Tibial nerve (tissue), 4 donors: ENCODE results near the gene RRH.

Experiments
- EP300 ChIP-seq, 2 donors: sonication (generic); formaldehyde crosslinking; IDR thresholded peaks; one replicate each; pipeline ENCODE4 v1.6.1; 2017; ENCODE audit warnings: antibody characterized with exemption in 2 of 2, mild to moderate bottlenecking in 1 of 2
- TF ChIP-seq, protein P1 (sequence below), 5 experiments: fragments of 200-600 bp in 3 of 5; fragments of 450-650 bp in 2 of 5; sonication (generic) in 3 of 5; IDR thresholded peaks; one replicate each; pipeline ENCODE4 v1.5.1; 2016 to 2019; ENCODE audit warnings: antibody characterized with exemption in 5 of 5, mild to moderate bottlenecking in 3 of 5, moderate library complexity in 2 of 5

GRCh38 chr4:109872065-109872464 is 44.3 kb downstream of the RRH start:
- TF ChIP-seq, protein P1, sequence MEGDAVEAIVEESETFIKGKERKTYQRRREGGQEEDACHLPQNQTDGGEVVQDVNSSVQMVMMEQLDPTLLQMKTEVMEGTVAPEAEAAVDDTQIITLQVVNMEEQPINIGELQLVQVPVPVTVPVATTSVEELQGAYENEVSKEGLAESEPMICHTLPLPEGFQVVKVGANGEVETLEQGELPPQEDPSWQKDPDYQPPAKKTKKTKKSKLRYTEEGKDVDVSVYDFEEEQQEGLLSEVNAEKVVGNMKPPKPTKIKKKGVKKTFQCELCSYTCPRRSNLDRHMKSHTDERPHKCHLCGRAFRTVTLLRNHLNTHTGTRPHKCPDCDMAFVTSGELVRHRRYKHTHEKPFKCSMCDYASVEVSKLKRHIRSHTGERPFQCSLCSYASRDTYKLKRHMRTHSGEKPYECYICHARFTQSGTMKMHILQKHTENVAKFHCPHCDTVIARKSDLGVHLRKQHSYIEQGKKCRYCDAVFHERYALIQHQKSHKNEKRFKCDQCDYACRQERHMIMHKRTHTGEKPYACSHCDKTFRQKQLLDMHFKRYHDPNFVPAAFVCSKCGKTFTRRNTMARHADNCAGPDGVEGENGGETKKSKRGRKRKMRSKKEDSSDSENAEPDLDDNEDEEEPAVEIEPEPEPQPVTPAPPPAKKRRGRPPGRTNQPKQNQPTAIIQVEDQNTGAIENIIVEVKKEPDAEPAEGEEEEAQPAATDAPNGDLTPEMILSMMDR (IDR thresholded peaks at IDR 0.05): no peak
- no peak for TF ChIP-seq EP300 (IDR thresholded peaks at IDR 0.05)
